Ovary (tissue), 9 donors: Measurements from ENCODE around the gene CALD1. TPM values are rescaled to one million over a fixed set of nuclear protein-coding genes. Genes with fewer than 3 reads are reported as not detected.

ENCODE experiments used
- DNase-seq, 5 donors: peaks; one replicate each; pipeline ENCODE4 v3.0.0-alpha.2; 2019 to 2020
- H3K27ac ChIP-seq, 2 donors: fragments of 200-600 bp; one replicate each; pipeline versions ENCODE4 v1.5.1 to v1.8.0; 2019 to 2022
- H3K27me3 ChIP-seq: fragments of 200-600 bp; one replicate; pipeline ENCODE4 v1.8.0; 2022
- H3K36me3 ChIP-seq: fragments of 200-600 bp; sonication (generic); one replicate; pipeline ENCODE4 v1.5.1; 2019
- H3K4me1 ChIP-seq: one replicate; pipeline ENCODE4 v1.8.1; 2013; ENCODE audit warnings: mild to moderate bottlenecking, moderate library complexity; ENCODE audit not compliant: insufficient read depth
- H3K4me3 ChIP-seq: fragments of 200-600 bp; sonication (generic); one replicate; pipeline ENCODE4 v1.5.1; 2017
- H3K9me3 ChIP-seq, 2 donors: fragments of 200-600 bp in 1 of 2; sonication (generic) in 1 of 2; one replicate each; pipeline versions ENCODE4 v1.5.1 to v1.8.1; 2013 to 2019; ENCODE audit warnings: mild to moderate bottlenecking in 1 of 2, moderate library complexity in 1 of 2
- CTCF ChIP-seq, 3 donors: fragments of 450-650 bp in 2 of 3; fragments of 200-600 bp in 1 of 3; IDR thresholded peaks; one replicate each; pipeline versions ENCODE4 v1.5.1 to v1.8.0; 2016 to 2022; ENCODE audit warnings: antibody characterized with exemption in 3 of 3, mild to moderate bottlenecking in 1 of 3
- EP300 ChIP-seq: sonication (generic); formaldehyde crosslinking; IDR thresholded peaks from one replicate; pipeline ENCODE4 v1.6.1; 2017; ENCODE audit warnings: antibody characterized with exemption
- POLR2A ChIP-seq: fragments of 450-650 bp; IDR thresholded peaks from one replicate; pipeline ENCODE4 v1.6.1; 2017; ENCODE audit warnings: antibody characterized with exemption, mild to moderate bottlenecking, moderate library complexity
- WGBS, 3 donors: extraction: QIAGEN DNeasy Blood & Tissue Kit in 1 of 3; methylation state at CpG; one replicate each; pipeline versions ENCODE4 v1.1.5 to v1.1.7; 2013 to 2017; 5-methylcytosine and 5-hydroxymethylcytosine counted together
- intact Hi-C, 4 donors: fragments of 100-400 bp; cut with DNase I; formaldehyde crosslinking; loops; one replicate each; pipeline versions ENCODE4 v1.11.0 to v1.15.1; 2022 to 2023
- polyA plus RNA-seq, 2 donors: library from polyadenylated mRNA; stranded (reverse); fragments of 200-250 nt in 1 of 2; fragments of 350-450 nt in 1 of 2; fragmentation: Illumina TruSeq in 1 of 2; extraction: RNeasy Lipid Tissue Mini Kit (QIAGEN cat#74804) in 1 of 2; gene quantifications; one replicate each; pipeline ENCODE4 v1.2.3, GENCODE V29; 2013 to 2014
- total RNA-seq, 7 donors: library from RNA; depleted of rRNA in 2 of 7; stranded (reverse); fragments of >200 nt in 2 of 7; fragmentation: NEBNext Ultra II Directional in 3 of 7; extraction: Animal tissue kit (Norgen Biotek cat#: 25700) in 3 of 7; gene quantifications; one replicate each; pipeline versions ENCODE4 v1.1.0 to v1.2.4, GENCODE V29; 2016 to 2023
- donor health status: DM: no; HTN: no; CAD: no; lungs with moderate emphysema.
- donor health status: DM: no; HTN: no; CAD: no.
- donor health status: Bipolar disorder and iron deficiency.
- donor health status: DM: yes; HTN: yes; CAD: no.
- donor health status: DM: no; HTN: no; CAD: no.
- donor health status: DM: yes; HTN: yes; CAD: no.

CALD1 gene
- total and polyA plus RNA-seq, 9 donors, result 306 to 697 (median 463) TPM

GRCh38 chr7:134916171-134916883, 136.9 kb downstream of the CALD1 start:
- intact Hi-C loops, result no loop called here
- no peak for TF ChIP-seq CTCF (IDR thresholded peaks at IDR 0.05)
- TF ChIP-seq POLR2A, result no peak
- TF ChIP-seq EP300, result no peak
- no peak overlapping the region for H3K4me3 ChIP-seq
- no peaks in the 10 kb centered on the region for H3K27me3 ChIP-seq
- H3K4me1 ChIP-seq, result peaks cover 10% of the 10 kb centered on the region
- 58 to 74% (median 68%) methylated on average over 6 of the region's 6 CpGs for WGBS, 3 donors
- DNase-seq, result no peak
- H3K9me3 ChIP-seq, result no peaks in the 10 kb centered on the region
- no peak overlapping the region for H3K27ac ChIP-seq
- no peaks in the 10 kb centered on the region for H3K36me3 ChIP-seq

GRCh38 chr7:134919240-134919641, 139.8 kb downstream of the CALD1 start:
- intact Hi-C loops, result no loop called here
- Histone ChIP-seq H3K4me1 (peaks cover 9% of the 10 kb centered on the region), H3K36me3 (no peaks in the 10 kb centered on the region)

GRCh38 chr7:134920026-134920753, 140.8 kb downstream of the CALD1 start:
- Histone ChIP-seq H3K36me3 (no peaks in the 10 kb centered on the region), H3K4me1 (peaks cover 8% of the 10 kb centered on the region), H3K9me3 (no peaks in the 10 kb centered on the region), H3K27me3 (no peaks in the 10 kb centered on the region), H3K27ac (no peak overlapping the region), H3K4me3 (no peak overlapping the region)
- TF ChIP-seq CTCF (IDR thresholded peaks at IDR 0.05), result no peak
- TF ChIP-seq POLR2A, result no peak
- no peak for TF ChIP-seq EP300
- 83 to 85% (median 85%) methylated on average over 2 of the region's 2 CpGs for WGBS, 3 donors
- DNase-seq, result no peak
- intact Hi-C loops, result no loop called here

More at GRCh38 chr7:134919240-134919641, 139.8 kb downstream of the CALD1 start:
- H3K27me3 ChIP-seq, result no peaks in the 10 kb centered on the region
- DNase-seq, result no peak
- H3K27ac ChIP-seq, result no peak overlapping the region
- no peak overlapping the region for H3K4me3 ChIP-seq
- TF ChIP-seq POLR2A, result no peak
- TF ChIP-seq EP300, result no peak
- TF ChIP-seq CTCF (IDR thresholded peaks at IDR 0.05), result no peak
- no peaks in the 10 kb centered on the region for H3K9me3 ChIP-seq

GRCh38 chr7:134922720-134923704, 143.6 kb downstream of the CALD1 start:
- H3K4me3 ChIP-seq, result no peak overlapping the region
- TF ChIP-seq EP300 (no peak), CTCF (IDR thresholded peaks at IDR 0.05) (no peak), POLR2A (no peak)
- H3K27me3 ChIP-seq, result no peaks in the 10 kb centered on the region
- no peaks in the 10 kb centered on the region for H3K9me3 ChIP-seq
- DNase-seq, result no peak
- WGBS, 3 donors, result 87 to 89% (median 88%) methylated on average over 5 of the region's 5 CpGs
- intact Hi-C loops, result no loop called here
- no peaks in the 10 kb centered on the region for H3K36me3 ChIP-seq
- H3K4me1 ChIP-seq, result peaks cover 8% of the 10 kb centered on the region
- H3K27ac ChIP-seq, result no peak overlapping the region
